Esophagus squamous epithelium (tissue), 4 donors: ENCODE data around the gene FGF1.

Experiments used
- POLR2A ChIP-seq, 4 donors: fragments of 450-650 bp; IDR thresholded peaks; one replicate each; pipeline ENCODE4 v1.6.1; 2017; ENCODE audit warnings: antibody characterized with exemption in 4 of 4, mild to moderate bottlenecking in 4 of 4, moderate library complexity in 3 of 4
- TF ChIP-seq, protein P1 (sequence below), 6 experiments: fragments of 450-650 bp in 4 of 6; fragments of 200-600 bp in 2 of 6; sonication (generic) in 2 of 6; IDR thresholded peaks; one replicate each; pipeline ENCODE4 v1.5.1; 2016 to 2019; ENCODE audit warnings: antibody characterized with exemption in 6 of 6, mild to moderate bottlenecking in 4 of 6, moderate library complexity in 4 of 6

DNA sequence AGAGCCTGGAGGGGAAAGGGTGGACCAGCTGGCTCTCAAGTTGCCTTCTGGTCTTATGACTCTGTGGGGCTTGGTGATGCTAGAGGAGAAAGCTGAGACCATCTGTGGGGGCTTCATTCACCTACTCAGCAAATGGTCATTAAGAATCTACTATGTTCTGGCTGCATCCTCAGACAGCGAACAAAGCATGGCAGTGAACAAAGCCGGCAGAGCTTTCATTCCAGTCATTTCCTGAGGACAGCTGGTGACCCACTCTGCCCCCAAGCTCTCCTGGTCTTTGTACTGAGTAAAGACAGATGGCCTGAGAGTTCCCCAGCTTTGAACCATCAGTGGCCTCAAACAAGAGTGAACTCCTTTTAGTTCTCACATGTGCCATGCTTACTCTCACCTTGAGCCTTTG lies 48.0 kb downstream of the FGF1 start:
- TF ChIP-seq, protein P1, sequence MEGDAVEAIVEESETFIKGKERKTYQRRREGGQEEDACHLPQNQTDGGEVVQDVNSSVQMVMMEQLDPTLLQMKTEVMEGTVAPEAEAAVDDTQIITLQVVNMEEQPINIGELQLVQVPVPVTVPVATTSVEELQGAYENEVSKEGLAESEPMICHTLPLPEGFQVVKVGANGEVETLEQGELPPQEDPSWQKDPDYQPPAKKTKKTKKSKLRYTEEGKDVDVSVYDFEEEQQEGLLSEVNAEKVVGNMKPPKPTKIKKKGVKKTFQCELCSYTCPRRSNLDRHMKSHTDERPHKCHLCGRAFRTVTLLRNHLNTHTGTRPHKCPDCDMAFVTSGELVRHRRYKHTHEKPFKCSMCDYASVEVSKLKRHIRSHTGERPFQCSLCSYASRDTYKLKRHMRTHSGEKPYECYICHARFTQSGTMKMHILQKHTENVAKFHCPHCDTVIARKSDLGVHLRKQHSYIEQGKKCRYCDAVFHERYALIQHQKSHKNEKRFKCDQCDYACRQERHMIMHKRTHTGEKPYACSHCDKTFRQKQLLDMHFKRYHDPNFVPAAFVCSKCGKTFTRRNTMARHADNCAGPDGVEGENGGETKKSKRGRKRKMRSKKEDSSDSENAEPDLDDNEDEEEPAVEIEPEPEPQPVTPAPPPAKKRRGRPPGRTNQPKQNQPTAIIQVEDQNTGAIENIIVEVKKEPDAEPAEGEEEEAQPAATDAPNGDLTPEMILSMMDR (IDR thresholded peaks at IDR 0.05) = no peak
- no peak for TF ChIP-seq POLR2A (IDR thresholded peaks at IDR 0.05)
